Stimulated activated CD4-positive, alpha-beta T cell treated with anti-CD3 and anti-CD28 coated beads, Interleukin-1b, Interleukin-23, amount 100 ng/mL, for 48 hours (primary cell): ENCODE data around the gene ANXA2.
A peak's percentile ranks its signal among the peaks of the same experiment; 100 is the strongest.

Source experiments
- DNase-seq: peaks from one replicate; pipeline ENCODE4 v3.0.0-alpha.2; 2020

The ANXA2 gene

GRCh38 chr15:60363903-60364611 lies 33.7 kb downstream of the ANXA2 start:
- no peak for DNase-seq

- DNase-seq: no peak
Observed at GRCh38 chr15:60363087-60363549, 34.7 kb downstream of the ANXA2 start.

- peak; percentile 69 for DNase-seq
Observed at GRCh38 chr15:60362321-60363086, 35.3 kb downstream of the ANXA2 start.

GRCh38 chr15:60359738-60360137 lies 38.0 kb downstream of the ANXA2 start:
- peak; percentile 31 for DNase-seq

- no peak for DNase-seq
Observed at GRCh38 chr15:60358935-60359682, 38.7 kb downstream of the ANXA2 start.

GRCh38 chr15:60356832-60357231 lies 41.0 kb downstream of the ANXA2 start:
- no peak for DNase-seq

GRCh38 chr15:60355148-60355857 lies 42.5 kb downstream of the ANXA2 start:
- DNase-seq: no peak

- no peak for DNase-seq
Observed at GRCh38 chr15:60353245-60353920, 44.4 kb downstream of the ANXA2 start.

GRCh38 chr15:60352525-60352924 lies 45.3 kb downstream of the ANXA2 start:
- no peak for DNase-seq

- no peak for DNase-seq
Observed at GRCh38 chr15:60351066-60351465, 46.7 kb downstream of the ANXA2 start.

- DNase-seq: no peak
Observed at GRCh38 chr15:60350108-60350507, 47.7 kb downstream of the ANXA2 start.

GRCh38 chr15:60349589-60349988 lies 48.2 kb downstream of the ANXA2 start:
- no peak for DNase-seq

- DNase-seq: no peak
Observed at GRCh38 chr15:60347480-60348049, 50.2 kb downstream of the ANXA2 start.

GRCh38 chr15:60346653-60347052 lies 51.1 kb downstream of the ANXA2 start:
- no peak for DNase-seq

GRCh38 chr15:60346077-60346476 lies 51.7 kb downstream of the ANXA2 start:
- DNase-seq: no peak

GRCh38 chr15:60345598-60345997 lies 52.2 kb downstream of the ANXA2 start:
- DNase-seq: no peak

GRCh38 chr15:60344987-60345386 lies 52.8 kb downstream of the ANXA2 start:
- DNase-seq: no peak

- DNase-seq: no peak
Observed at GRCh38 chr15:60344461-60344860, 53.3 kb downstream of the ANXA2 start.

- DNase-seq: no peak
Observed at GRCh38 chr15:60343221-60343970, 54.4 kb downstream of the ANXA2 start.

GRCh38 chr15:60340207-60340921 lies 57.4 kb downstream of the ANXA2 start:
- DNase-seq: no peak

- no peak for DNase-seq
Observed at GRCh38 chr15:60339236-60339635, 58.5 kb downstream of the ANXA2 start.
